Gastrocnemius medialis (tissue), 4 donors: ENCODE measurements around the gene FAM117B.

Source experiments
- CTCF ChIP-seq, 5 experiments: fragments of 450-650 bp in 3 of 5; fragments of 200-600 bp in 2 of 5; sonication (generic) in 2 of 5; IDR thresholded peaks in 4 of 5; conservative IDR thresholded peaks in 1 of 5; 1 replicate in 4 of 5; 2 replicates in 1 of 5; pipeline ENCODE4 v1.5.1; 2016 to 2019; ENCODE audit warnings: antibody characterized with exemption in 5 of 5, mild to moderate bottlenecking in 3 of 5, moderate library complexity in 3 of 5
- POLR2A ChIP-seq, 2 donors: fragments of 450-650 bp; IDR thresholded peaks; one replicate each; pipeline ENCODE4 v1.6.1; 2017; ENCODE audit warnings: antibody characterized with exemption in 2 of 2, mild to moderate bottlenecking in 2 of 2, moderate library complexity in 2 of 2

DNA sequence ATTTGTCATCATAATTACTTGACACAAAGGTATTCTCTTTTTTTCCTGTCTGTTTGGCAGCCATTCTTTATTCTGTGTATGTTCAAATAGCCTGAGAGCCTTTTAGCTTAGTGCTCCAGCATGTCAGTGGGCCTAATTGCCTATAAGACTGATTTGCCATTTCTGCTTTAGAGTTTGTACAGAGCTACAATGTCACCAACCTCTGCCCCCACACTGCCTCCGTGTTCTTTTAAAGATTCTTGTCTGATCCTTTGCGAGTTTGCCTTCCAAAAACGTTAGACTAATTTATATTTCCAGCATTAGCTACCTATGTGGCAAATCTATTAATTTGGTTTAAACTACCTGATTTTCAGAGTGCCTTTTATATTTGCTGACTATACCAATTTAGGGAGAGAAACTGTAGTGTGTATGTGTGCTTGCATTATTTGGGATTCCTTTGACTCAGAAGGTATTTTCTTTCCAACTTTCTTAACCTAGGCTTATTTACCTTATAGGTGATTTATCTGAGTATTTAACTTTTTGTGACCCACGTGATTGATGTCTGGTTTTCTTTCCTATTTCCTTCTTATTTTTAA is 70.8 kb downstream of the FAM117B start:
- TF ChIP-seq CTCF (IDR thresholded peaks at IDR 0.05 in 4 of 5, conservative IDR thresholded peaks at IDR 0.05 in 1 of 5) (no peak), POLR2A (IDR thresholded peaks at IDR 0.05) (no peak)
